Activated CD4-positive, alpha-beta T cell treated with anti-CD3 and anti-CD28 coated beads, Interleukin-2, amount 50 U/mL, for 1 hour (primary cell): Measurements from ENCODE around the gene TEX48.

Experiments
- DNase-seq: peaks from one replicate; pipeline ENCODE4 v3.0.0-alpha.2; 2020

TEX48 gene

GRCh38 chr9:114691956-114692295 is 9.9 kb upstream of the TEX48 start:
- no peak for DNase-seq

- peak; percentile 46 for DNase-seq
These were observed 9.3 kb upstream of the TEX48 start for GRCh38 chr9:114691046-114691955.

GRCh38 chr9:114690308-114690707 is 8.3 kb upstream of the TEX48 start:
- no peak for DNase-seq

DNA sequence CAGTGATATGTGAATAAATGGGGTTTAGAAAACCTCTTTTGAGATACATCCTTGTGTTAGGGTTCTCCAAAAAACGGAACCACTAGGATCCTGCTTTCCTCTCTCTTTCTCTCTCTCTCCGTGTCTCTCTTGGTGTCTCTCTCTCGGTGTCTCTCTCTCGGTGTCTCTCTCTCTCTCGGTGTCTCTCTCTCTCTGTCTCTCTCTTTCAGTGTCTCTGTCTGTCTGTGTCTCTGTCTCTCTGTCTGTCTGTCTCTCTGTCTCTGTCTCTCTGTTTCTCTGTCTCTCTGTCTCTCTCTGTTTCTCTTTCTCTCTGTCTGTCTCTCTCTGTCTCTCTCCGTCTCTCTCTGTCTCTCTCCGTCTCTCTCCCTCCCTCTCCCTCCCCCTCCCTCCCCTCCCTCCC is 7.8 kb upstream of the TEX48 start:
- no peak for DNase-seq

GRCh38 chr9:114688909-114689610 is 7.1 kb upstream of the TEX48 start:
- no peak for DNase-seq

DNA sequence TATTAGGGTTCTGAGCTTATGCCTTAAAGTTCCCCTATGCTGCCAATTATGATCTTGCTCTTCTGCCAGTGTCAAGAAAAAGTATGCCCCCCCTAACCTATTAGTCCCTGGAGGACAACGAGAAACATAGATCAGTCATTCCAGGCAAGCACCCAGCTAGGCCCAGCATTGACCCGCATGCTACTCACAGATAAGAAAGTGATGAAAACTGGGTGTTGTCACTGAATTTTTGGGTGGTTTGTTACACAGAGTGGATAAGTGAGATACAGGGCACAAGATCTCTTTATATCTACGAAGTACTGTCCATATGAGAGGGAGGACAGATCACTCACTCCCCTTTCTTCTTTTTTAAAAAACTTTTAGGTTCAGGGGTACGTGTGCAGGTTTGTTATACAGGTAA is 6.4 kb upstream of the TEX48 start:
- no peak for DNase-seq

DNA sequence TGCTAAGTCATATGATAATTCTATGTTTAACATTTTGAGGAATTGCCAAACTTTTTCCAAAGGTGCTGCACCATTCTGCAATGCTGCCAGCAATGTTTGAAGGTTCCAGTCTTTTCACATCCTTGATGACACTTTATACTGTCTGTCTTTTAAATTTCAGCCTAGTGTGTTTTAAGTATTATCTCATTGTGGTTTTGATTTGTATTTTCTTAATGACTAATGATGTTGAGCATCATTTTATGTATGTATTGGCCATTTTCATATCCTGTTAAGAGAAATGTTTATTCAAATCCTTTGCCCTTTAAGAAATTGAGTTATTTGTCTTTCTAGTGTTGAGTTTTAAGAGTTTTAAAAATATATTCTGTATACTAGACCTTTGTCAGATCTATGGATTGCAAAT is 5.0 kb upstream of the TEX48 start:
- DNase-seq, result no peak

DNA sequence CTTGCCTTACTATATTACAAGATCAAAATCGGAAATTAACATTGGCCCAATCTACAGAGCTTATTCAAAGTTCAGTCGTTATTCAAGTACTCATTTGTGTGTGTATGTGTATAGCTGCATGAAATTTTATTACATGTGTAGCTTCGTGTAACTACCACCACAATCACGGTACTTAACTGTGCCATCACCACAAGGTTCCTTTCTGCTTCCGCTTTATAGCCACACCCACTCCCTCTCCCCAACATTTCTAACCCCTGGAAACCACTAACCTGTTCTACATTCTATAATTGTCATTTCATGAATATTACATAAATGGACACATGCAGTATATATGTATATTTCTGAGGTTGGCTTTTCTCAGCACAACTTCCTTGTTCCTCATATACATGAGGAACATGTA is 4.0 kb upstream of the TEX48 start:
- DNase-seq, result no peak

DNA sequence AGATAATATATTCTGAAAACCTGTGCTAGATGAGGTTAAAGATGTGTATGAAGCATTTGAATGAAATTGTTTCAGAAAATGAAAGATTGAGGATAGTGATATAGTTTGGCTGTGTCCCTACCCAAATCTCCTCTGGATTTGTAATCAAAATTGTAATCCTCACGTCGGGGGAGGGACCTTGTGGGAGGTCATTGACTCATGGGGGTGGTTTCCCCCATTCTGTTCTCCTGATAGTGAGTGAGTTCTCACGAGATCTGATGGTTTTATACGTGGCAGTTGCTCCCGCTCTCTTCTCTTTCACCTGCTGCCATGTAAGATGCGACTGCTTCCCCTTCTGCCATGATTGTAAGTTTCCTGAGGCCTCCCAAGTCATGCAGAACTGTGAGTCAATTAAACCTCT is 2.0 kb upstream of the TEX48 start:
- no peak for DNase-seq

- DNase-seq, result no peak
These were observed 854 bp upstream of the TEX48 start for GRCh38 chr9:114682846-114683245.

- no peak for DNase-seq
These were observed 1.6 kb downstream of the TEX48 start for GRCh38 chr9:114680259-114681001.

DNA sequence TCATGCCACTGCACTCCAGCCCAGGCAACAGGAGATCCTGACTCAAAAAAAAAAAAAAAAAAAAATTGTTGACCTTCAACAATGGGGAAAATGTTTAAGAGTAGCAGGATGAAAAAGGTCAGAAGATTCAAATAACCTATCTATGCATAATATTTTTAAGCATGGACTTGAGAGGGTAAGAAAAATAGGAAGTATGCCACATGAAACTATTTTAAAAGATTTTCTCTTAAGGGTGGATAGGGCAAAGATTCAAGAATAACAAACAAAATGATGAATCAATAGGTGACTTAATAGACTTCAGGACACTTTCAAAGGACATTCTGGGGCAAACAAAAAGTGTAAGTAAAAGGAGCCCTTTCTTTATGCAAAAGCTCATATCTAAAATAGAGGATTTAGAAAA is 3.2 kb downstream of the TEX48 start:
- no peak for DNase-seq

- DNase-seq, result no peak
These were observed 3.9 kb downstream of the TEX48 start for GRCh38 chr9:114678130-114678529.

- no peak for DNase-seq
These were observed 4.6 kb downstream of the TEX48 start for GRCh38 chr9:114677418-114677817.

- DNase-seq, result no peak
These were observed 5.1 kb downstream of the TEX48 start for GRCh38 chr9:114676901-114677300.

DNA sequence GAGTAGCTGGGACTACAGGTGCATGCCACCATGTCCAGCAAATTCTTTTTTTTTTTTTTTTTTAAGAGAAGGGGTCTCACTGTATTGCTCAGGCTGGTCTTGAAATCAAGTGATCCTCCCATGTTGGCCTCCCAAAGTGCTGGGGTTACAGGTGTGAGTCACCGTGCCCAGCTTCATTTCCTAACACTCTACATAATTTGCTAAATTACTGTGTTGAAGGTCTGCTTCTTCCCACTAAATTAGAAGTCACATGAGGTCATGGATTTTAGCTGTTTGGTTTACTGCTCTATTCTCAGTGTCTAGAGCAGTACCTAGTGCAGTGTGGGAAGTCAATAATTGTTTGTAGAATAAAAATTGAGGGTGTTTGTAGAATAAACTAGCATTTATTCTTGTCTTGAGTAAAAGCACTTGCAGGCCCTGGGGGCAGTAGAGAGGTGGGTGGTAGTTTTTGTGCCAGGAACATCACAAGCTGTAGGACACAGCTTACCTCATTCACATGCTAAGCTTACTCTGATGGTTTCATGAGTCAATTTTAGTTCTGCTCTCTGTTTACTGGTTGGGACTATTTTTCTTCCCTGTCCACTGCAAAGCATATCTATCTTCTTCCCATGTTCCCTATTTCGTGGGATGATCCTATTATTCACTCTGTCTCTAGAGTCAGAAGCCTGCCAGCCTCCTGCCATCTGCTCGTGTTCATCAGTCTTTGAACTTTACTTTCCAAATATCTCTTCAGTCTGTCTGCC is 7.0 kb downstream of the TEX48 start:
- no peak for DNase-seq

GRCh38 chr9:114674076-114674797 is 7.8 kb downstream of the TEX48 start:
- DNase-seq, result no peak

GRCh38 chr9:114671605-114672004 is 10.4 kb downstream of the TEX48 start:
- DNase-seq, result no peak

DNA sequence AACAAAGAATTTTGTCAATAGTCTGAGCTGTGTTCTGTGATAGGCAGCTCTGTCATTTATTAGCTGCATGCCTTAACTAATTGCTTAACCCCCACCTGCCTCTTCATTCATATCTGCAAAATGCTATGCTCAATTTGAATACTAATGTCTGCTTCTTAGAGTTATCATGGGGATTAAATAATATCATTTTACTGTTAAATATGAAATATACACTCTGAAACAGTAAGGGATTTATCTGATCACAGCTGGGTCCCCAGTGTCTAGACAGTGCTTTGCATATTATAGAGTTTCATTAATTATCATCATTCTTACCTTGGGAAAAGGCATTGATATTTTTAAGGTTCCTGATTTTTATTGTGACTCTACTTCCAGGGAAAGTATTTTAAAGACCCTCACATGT is 12.0 kb downstream of the TEX48 start:
- no peak for DNase-seq

DNA sequence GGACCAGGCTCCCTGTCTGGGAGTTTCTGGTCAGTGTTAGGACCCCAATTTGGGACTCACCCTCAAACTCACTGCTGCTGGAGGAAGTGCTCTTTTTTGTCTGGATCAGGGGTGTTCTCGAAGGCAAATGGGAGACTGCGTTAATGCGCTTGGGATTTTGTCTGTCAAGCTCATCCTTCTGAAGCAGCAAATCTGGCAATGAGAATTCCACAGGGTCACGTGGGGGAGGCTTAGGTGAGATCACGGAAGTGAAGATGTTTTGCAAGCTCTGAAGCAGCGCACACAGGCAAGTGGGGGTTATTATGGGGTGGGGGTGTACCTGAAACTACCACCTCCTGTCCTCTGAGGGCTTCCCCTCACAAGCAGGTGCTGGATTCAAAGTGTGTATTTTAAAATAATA is 13.8 kb downstream of the TEX48 start:
- no peak for DNase-seq

DNA sequence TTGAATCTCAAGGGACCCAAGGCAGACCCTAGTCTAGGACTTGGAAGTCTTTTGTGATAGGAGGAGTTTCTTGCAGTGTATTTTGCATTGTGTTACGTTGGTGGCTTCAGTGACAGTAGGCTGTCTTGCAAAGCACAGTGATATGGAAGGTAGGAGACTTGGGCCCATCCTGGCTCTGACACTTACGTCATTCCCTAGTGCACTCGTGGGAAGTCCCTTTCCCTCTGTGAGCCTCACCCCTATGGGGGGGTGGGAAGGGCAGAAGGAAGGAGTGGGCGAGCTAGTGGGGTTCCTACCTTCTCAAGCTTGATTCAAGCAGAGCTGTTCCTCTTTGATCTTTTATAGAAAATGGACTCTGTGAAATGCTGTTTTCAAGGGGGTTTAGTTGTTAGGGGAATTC is 15.1 kb downstream of the TEX48 start:
- no peak for DNase-seq

- no peak for DNase-seq
These were observed 15.6 kb downstream of the TEX48 start for GRCh38 chr9:114666401-114666800.
